SK-N-SH treated with all-trans-retinoic acid at 6 μM for 48 hours (cell line): ENCODE measurements around the gene CCN2.

ENCODE experiments used
- ATAC-seq: fragments of 200-7000 bp; cut with Tn5 transposase; 3 replicates; pipeline ENCODE4 v1.9.1; 2020; ENCODE audit warnings: mild to moderate bottlenecking, moderate library complexity
- ARNTL ChIP-seq: fragments of 450-650 bp; formaldehyde crosslinking; IDR thresholded peaks from 2 replicates; pipeline ENCODE4 v1.5.0; 2020; ENCODE audit warnings: low read depth, mild to moderate bottlenecking, moderate library complexity, borderline replicate concordance
- BACH2 ChIP-seq: fragments of 250-450 bp; sonication (Bioruptor Pico); IDR thresholded peaks from 2 replicates; pipeline ENCODE4 v1.9.0; 2021; ENCODE audit warnings: mild to moderate bottlenecking, borderline replicate concordance
- ESRRG ChIP-seq: fragments of 250-450 bp; sonication (Bioruptor Pico); IDR thresholded peaks from 2 replicates; pipeline ENCODE4 v1.6.1; 2021; ENCODE audit warnings: mild to moderate bottlenecking
- GLIS3 ChIP-seq: fragments of 250-450 bp; sonication (Bioruptor Pico); IDR thresholded peaks from 2 replicates; pipeline ENCODE4 v1.5.0; 2020; ENCODE audit warnings: mild to moderate bottlenecking, moderate library complexity
- ISL1 ChIP-seq: fragments of 250-450 bp; sonication (Bioruptor Pico); IDR thresholded peaks from 2 replicates; pipeline ENCODE4 v2.1.2; 2022; ENCODE audit warnings: mild to moderate bottlenecking, moderate library complexity
- OSR1 ChIP-seq: fragments of 250-450 bp; sonication (Bioruptor Pico); IDR thresholded peaks from 2 replicates; pipeline ENCODE4 v1.8.0; 2022; ENCODE audit warnings: moderate library complexity, mild to moderate bottlenecking, inconsistent platforms
- PATZ1 ChIP-seq: fragments of 250-450 bp; sonication (Bioruptor Pico); IDR thresholded peaks from 2 replicates; pipeline ENCODE4 v1.8.0; 2020; ENCODE audit warnings: mild to moderate bottlenecking, moderate library complexity, borderline replicate concordance
- PPARA ChIP-seq: fragments of 250-450 bp; sonication (Bioruptor Pico); IDR thresholded peaks from 2 replicates; pipeline ENCODE4 v1.5.0; 2020; ENCODE audit warnings: mild to moderate bottlenecking, borderline replicate concordance
- RARB ChIP-seq: fragments of 250-450 bp; sonication (Bioruptor Pico); IDR thresholded peaks from 2 replicates; pipeline ENCODE4 v1.8.0; 2021; ENCODE audit warnings: mild to moderate bottlenecking, moderate library complexity
- SNAI2 ChIP-seq: fragments of 250-450 bp; sonication (Bioruptor Pico); IDR thresholded peaks from 2 replicates; pipeline ENCODE4 v1.5.0; 2020; ENCODE audit warnings: mild to moderate bottlenecking, moderate library complexity
- TCF4 ChIP-seq: fragments of 250-450 bp; sonication (Bioruptor Pico); IDR thresholded peaks from 2 replicates; pipeline ENCODE4 v1.8.0; 2021; ENCODE audit warnings: mild to moderate bottlenecking, moderate library complexity, borderline replicate concordance
- TOX ChIP-seq: fragments of 250-450 bp; sonication (Bioruptor Pico); IDR thresholded peaks from 2 replicates; pipeline ENCODE4 v1.8.0; 2021; ENCODE audit warnings: mild to moderate bottlenecking, moderate library complexity, borderline replicate concordance
- TSHZ2 ChIP-seq: fragments of 250-450 bp; sonication (Bioruptor Pico); IDR thresholded peaks from 2 replicates; pipeline ENCODE4 v1.5.0; 2020; ENCODE audit warnings: mild to moderate bottlenecking, moderate library complexity
- ZC3H10 ChIP-seq: fragments of 250-450 bp; sonication (Bioruptor Pico); IDR thresholded peaks from 2 replicates; pipeline ENCODE4 v1.5.1; 2021; ENCODE audit warnings: mild to moderate bottlenecking, moderate library complexity
- ZFP3 ChIP-seq: fragments of 250-450 bp; sonication (Bioruptor Pico); IDR thresholded peaks from 2 replicates; pipeline ENCODE4 v1.5.0; 2020; ENCODE audit warnings: mild to moderate bottlenecking, moderate library complexity
- ZNF565 ChIP-seq: fragments of 450-650 bp; formaldehyde crosslinking; conservative IDR thresholded peaks from 2 replicates; pipeline ENCODE4 v1.5.0; 2020; ENCODE audit warnings: low read depth, mild to moderate bottlenecking, moderate library complexity
- ZNF70 ChIP-seq: fragments of 450-650 bp; formaldehyde crosslinking; IDR thresholded peaks from 2 replicates; pipeline ENCODE4 v1.5.0; 2020; ENCODE audit warnings: mild to moderate bottlenecking, moderate library complexity
- ZNF8 ChIP-seq: fragments of 450-650 bp; formaldehyde crosslinking; IDR thresholded peaks from 2 replicates; pipeline ENCODE4 v1.5.0; 2020; ENCODE audit warnings: mild to moderate bottlenecking, moderate library complexity
- TF ChIP-seq, protein P1 (sequence below): fragments of 250-450 bp; sonication (Bioruptor Pico); IDR thresholded peaks from 2 replicates; pipeline ENCODE4 v1.5.1; 2020; ENCODE audit warnings: low read depth, mild to moderate bottlenecking, moderate library complexity
- TF ChIP-seq, protein P2 (sequence below): fragments of 250-450 bp; sonication (Bioruptor Pico); IDR thresholded peaks from 2 replicates; pipeline ENCODE4 v1.5.1; 2021; ENCODE audit warnings: mild to moderate bottlenecking, moderate library complexity
- TF ChIP-seq, protein P3 (sequence below): fragments of 250-450 bp; sonication (Bioruptor Pico); IDR thresholded peaks from 2 replicates; pipeline ENCODE4 v1.8.0; 2021; ENCODE audit warnings: low read depth, mild to moderate bottlenecking, moderate library complexity, borderline replicate concordance

Gene CCN2

GRCh38 chr6:131958542-131959470 lies 7.6 kb upstream of the CCN2 start:
- ATAC-seq = no peak
- TF ChIP-seq ISL1 (CRISPR knock-in tag) = no peak
- no peak for TF ChIP-seq ZFP3 (CRISPR knock-in tag)
- TF ChIP-seq TOX = no peak
- no peak for TF ChIP-seq TCF4
- TF ChIP-seq RARB (CRISPR knock-in tag) = no peak
- no peak for TF ChIP-seq SNAI2
- no peak for TF ChIP-seq PATZ1 (CRISPR knock-in tag)
- no peak for TF ChIP-seq GLIS3 (CRISPR knock-in tag)
- no peak for TF ChIP-seq ZNF70 (CRISPR knock-in tag)
- TF ChIP-seq, protein P1, sequence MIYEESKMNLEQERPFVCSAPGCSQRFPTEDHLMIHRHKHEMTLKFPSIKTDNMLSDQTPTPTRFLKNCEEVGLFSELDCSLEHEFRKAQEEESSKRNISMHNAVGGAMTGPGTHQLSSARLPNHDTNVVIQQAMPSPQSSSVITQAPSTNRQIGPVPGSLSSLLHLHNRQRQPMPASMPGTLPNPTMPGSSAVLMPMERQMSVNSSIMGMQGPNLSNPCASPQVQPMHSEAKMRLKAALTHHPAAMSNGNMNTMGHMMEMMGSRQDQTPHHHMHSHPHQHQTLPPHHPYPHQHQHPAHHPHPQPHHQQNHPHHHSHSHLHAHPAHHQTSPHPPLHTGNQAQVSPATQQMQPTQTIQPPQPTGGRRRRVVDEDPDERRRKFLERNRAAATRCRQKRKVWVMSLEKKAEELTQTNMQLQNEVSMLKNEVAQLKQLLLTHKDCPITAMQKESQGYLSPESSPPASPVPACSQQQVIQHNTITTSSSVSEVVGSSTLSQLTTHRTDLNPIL = no peak
- TF ChIP-seq TSHZ2 (CRISPR knock-in tag) = no peak
- no peak for TF ChIP-seq BACH2
- TF ChIP-seq, protein P2, sequence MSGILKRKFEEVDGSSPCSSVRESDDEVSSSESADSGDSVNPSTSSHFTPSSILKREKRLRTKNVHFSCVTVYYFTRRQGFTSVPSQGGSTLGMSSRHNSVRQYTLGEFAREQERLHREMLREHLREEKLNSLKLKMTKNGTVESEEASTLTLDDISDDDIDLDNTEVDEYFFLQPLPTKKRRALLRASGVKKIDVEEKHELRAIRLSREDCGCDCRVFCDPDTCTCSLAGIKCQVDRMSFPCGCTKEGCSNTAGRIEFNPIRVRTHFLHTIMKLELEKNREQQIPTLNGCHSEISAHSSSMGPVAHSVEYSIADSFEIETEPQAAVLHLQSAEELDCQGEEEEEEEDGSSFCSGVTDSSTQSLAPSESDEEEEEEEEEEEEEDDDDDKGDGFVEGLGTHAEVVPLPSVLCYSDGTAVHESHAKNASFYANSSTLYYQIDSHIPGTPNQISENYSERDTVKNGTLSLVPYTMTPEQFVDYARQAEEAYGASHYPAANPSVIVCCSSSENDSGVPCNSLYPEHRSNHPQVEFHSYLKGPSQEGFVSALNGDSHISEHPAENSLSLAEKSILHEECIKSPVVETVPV (CRISPR knock-in tag) = no peak
- no peak for TF ChIP-seq ZC3H10 (CRISPR knock-in tag)
- TF ChIP-seq, protein P3, sequence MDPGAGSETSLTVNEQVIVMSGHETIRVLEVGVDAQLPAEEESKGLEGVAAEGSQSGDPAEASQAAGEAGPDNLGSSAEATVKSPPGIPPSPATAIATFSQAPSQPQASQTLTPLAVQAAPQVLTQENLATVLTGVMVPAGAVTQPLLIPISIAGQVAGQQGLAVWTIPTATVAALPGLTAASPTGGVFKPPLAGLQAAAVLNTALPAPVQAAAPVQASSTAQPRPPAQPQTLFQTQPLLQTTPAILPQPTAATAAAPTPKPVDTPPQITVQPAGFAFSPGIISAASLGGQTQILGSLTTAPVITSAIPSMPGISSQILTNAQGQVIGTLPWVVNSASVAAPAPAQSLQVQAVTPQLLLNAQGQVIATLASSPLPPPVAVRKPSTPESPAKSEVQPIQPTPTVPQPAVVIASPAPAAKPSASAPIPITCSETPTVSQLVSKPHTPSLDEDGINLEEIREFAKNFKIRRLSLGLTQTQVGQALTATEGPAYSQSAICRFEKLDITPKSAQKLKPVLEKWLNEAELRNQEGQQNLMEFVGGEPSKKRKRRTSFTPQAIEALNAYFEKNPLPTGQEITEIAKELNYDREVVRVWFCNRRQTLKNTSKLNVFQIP = no peak

DNA sequence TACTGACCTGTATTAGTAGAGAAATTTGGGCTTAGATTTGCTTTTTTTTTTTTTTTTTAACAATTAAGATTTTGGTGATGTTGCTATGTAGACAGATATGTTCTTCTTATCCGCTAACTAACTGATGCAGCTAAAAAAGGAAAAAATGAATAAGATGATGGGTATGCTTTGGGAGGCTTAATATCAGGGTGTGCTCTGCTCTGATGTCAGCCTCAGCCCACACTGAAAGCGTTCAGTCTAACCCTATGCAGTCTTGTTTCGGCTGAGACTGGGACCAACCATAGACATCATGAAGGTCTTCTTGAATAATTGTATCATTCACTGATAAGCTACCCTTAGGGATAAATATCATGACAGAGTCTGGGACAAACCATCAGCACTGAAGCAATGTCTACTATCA lies 6.9 kb upstream of the CCN2 start:
- ATAC-seq = no peak
- no peak for TF ChIP-seq ZNF70 (CRISPR knock-in tag)
- no peak for TF ChIP-seq GLIS3 (CRISPR knock-in tag)
- no peak for TF ChIP-seq ARNTL (CRISPR knock-in tag)
- no peak for TF ChIP-seq TOX
- TF ChIP-seq RARB (CRISPR knock-in tag) = no peak
- TF ChIP-seq, protein P3 = no peak
- no peak for TF ChIP-seq SNAI2
- no peak for TF ChIP-seq TCF4
- TF ChIP-seq, protein P2 (CRISPR knock-in tag) = no peak
- TF ChIP-seq OSR1 (CRISPR knock-in tag) = no peak
- TF ChIP-seq PPARA = no peak
- TF ChIP-seq ESRRG (CRISPR knock-in tag) = no peak
- no peak for TF ChIP-seq ZNF8 (CRISPR knock-in tag)
- TF ChIP-seq ISL1 (CRISPR knock-in tag) = no peak
- no peak for TF ChIP-seq BACH2
- no peak for TF ChIP-seq TSHZ2 (CRISPR knock-in tag)
- TF ChIP-seq ZNF565 (CRISPR knock-in tag) = no peak
